ENCODE data around the gene TRAPPC4.

GRCh38 chr11:119042927-119043326, 24.4 kb downstream of the TRAPPC4 start:
- TF ChIP-seq, protein P1, sequence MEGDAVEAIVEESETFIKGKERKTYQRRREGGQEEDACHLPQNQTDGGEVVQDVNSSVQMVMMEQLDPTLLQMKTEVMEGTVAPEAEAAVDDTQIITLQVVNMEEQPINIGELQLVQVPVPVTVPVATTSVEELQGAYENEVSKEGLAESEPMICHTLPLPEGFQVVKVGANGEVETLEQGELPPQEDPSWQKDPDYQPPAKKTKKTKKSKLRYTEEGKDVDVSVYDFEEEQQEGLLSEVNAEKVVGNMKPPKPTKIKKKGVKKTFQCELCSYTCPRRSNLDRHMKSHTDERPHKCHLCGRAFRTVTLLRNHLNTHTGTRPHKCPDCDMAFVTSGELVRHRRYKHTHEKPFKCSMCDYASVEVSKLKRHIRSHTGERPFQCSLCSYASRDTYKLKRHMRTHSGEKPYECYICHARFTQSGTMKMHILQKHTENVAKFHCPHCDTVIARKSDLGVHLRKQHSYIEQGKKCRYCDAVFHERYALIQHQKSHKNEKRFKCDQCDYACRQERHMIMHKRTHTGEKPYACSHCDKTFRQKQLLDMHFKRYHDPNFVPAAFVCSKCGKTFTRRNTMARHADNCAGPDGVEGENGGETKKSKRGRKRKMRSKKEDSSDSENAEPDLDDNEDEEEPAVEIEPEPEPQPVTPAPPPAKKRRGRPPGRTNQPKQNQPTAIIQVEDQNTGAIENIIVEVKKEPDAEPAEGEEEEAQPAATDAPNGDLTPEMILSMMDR (IDR thresholded peaks at IDR 0.05): no peak
- TF ChIP-seq POLR2A (IDR thresholded peaks at IDR 0.05): no peak
